SKM-1 (cell line): ENCODE measurements around the gene SUPT3H.
"Not testable (repeated sequence)": the region's sequence is repeated elsewhere in the genome, so short reads cannot be mapped to it uniquely, and the experiment has no call there.

Experiments
- DNase-seq: peaks from one replicate; lab custom pipeline; 2025; ENCODE audit not compliant: unreplicated experiment; lab: John Stamatoyannopoulos, UW

The SUPT3H gene

GRCh38 chr6:45073771-45074170 lies 304.0 kb downstream of the SUPT3H start:
- DNase-seq = no peak

DNA sequence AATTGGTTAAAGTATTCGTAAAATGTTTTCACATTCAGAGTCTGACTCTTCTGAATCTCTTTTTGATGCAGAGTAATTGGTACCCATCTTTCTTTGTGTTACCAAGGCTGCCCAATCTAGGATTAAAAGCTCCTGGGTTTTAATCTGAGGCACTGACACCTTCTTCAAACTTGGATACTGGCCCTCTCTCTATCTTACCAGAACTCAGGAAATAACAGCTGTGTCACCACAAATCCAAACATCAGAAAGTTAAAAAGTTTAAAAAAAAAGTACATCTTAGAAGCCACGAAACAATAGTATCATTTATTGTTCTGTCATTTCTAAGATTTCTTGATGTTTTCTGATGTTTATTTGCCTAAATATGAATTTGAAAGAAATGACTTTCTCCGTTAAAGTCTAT lies 305.1 kb downstream of the SUPT3H start:
- DNase-seq = no peak

- no peak for DNase-seq
Measured at GRCh38 chr6:45072016-45072415, 305.7 kb downstream of the SUPT3H start.

- no peak for DNase-seq
Measured at GRCh38 chr6:45069091-45069490, 308.6 kb downstream of the SUPT3H start.

GRCh38 chr6:45067446-45067845 lies 310.3 kb downstream of the SUPT3H start:
- not testable (repeated sequence) for DNase-seq

GRCh38 chr6:45062659-45063058 lies 315.1 kb downstream of the SUPT3H start:
- DNase-seq = not testable (repeated sequence)

DNA sequence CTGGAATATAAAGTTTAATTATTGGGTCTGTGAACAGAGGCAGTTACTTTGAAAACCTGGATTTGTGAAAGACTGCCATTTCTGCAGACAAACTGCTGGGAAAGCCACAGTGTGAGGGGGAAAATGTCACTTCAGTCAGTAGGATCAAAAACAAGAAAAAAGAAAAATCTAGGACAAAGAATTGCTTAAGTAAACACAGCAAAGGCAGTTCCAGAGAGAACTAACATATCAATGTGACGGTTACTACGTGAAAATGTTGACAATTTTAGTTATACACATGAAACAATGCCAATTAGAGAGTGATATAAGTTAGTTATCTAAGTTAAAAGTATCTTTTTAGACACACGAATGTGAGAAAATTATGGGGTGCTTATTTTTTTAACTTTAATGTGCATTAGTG lies 320.0 kb downstream of the SUPT3H start:
- DNase-seq = no peak

DNA sequence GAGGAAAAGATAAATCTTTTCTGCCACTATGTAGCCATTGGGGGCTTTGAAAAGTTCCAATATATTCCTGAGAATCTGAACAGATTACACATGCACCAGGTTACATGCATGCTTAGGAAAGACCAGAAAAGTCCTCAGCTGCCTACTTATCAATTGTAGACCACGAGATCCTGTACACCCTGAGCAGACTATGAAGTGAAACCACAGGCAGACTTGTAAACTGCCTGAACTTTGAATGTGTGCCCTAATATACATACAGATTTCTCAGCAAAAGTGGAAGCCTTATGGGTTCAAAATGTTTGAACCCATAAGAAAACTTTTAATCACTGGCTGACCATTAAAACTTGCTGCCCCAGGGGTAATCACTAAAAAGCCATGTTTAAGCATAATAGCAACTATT lies 323.1 kb downstream of the SUPT3H start:
- no peak for DNase-seq

- no peak for DNase-seq
Measured at GRCh38 chr6:45052325-45052724, 325.4 kb downstream of the SUPT3H start.

- peak; percentile 88 for DNase-seq
Measured at GRCh38 chr6:45049188-45049843, 328.4 kb downstream of the SUPT3H start.

DNA sequence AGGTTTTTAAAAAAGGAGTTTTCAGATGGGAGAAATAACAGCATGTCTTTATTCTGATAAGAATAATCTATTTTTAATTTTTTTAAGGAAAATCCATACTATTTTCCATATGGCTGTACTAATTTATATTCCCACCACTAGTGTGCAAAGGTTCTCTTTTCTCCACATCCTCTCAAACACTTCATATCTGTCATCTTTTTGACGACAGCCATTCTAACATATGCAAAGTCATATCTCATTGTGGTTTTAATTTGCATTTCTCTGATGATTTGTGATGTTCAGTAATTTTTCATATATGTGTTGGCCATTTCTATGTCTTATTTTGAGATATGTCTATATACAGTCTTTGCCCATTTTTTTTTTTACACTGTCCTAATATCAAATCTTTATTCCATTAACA lies 330.2 kb downstream of the SUPT3H start:
- no peak for DNase-seq

- no peak for DNase-seq
Measured at GRCh38 chr6:45045253-45045601, 332.5 kb downstream of the SUPT3H start.

- DNase-seq = no peak
Measured at GRCh38 chr6:45044510-45045252, 333.1 kb downstream of the SUPT3H start.

DNA sequence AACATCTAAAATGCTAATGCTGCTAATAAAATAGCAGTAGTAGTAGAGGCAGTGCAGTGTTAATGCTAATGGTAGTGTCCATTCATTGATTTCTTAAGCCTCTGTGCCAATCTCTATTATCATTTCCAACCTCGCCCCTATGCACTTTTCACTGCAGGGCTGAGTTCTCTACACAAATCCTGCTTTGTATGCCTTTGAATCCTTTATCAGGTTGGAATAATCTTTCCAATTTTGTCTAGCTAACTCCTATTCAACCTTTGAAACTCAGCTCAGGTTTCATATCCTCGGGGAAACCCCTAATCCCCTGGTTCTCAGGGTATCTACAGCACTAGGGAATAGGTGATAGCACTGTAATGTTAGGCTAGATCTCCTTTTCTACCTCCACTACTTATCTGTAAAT lies 333.6 kb downstream of the SUPT3H start:
- no peak for DNase-seq

DNA sequence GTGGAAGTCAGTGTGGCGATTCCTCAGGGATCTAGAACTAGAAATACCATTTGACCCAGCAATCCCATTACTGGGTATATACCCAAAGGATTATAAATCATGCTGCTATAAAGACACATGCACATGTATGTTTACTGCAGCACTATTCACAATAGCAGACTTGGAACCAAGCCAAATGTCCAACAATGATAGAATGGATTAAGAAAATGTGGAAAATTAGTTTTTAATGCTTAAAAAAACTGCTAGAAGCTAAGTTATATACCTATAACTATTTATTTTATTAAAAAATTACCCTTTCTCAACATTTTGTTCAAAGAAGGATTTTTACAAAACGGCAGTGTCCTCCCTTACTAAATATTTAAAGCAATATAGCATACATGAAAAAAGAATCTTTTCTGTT lies 335.1 kb downstream of the SUPT3H start:
- not testable (repeated sequence) for DNase-seq

DNA sequence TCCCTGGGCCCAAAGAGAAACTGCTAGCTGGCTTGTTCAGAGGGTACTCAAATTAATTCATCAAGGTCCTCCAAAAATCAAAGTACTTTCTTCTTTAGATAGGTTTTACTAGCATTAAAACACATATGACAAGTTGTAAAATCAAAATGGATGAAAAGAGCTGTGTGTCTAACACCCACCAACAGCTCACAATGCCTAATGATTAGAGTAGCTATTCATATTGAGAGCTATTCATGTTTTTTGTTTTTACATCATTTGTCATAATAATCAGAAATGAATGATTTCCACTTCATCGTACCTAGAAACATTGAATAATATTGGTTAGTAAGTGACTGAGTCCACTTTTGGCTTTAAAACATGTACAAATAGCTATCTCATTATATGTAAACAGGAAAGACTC lies 339.5 kb downstream of the SUPT3H start:
- DNase-seq = no peak

- no peak for DNase-seq
Measured at GRCh38 chr6:45036103-45036502, 341.6 kb downstream of the SUPT3H start.

DNA sequence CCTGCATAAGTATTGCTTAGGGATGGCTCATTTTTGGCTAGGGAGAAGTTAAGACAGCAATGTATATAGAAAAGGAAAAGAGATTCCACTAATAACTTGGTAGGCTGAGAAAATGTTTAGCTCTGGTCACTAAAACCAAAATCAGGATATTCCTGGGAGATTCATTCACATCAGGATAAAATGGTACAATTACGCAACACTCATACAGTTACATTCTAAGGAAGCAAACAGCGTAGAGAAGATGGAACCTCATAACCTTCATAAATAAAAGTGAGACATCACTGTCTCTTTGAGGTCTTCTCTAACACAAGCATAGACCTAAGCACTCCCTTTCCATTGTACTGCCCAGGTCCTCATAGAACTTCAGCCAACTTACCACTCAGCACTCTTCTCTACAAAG lies 345.3 kb downstream of the SUPT3H start:
- DNase-seq = no peak

GRCh38 chr6:45031601-45032000 lies 346.1 kb downstream of the SUPT3H start:
- DNase-seq = peak; percentile 83

DNA sequence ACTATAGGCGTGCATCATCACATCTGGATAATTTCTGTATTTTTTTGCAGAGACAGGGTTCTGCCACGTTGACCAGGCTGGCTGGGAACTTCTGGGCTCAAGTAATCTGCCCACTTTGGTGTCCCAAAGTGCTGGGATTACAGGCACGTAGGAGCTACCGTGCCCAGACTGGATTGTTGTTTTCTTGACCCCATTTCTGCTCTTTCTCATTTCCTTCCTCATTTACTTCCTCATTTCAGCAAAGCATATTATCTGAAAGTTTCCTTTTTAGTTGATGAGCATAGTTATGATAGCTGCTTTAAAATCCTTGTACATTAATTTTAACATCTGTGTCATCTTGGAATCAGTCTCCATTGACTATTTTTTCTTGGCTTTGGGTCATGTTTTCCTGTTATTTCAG lies 350.6 kb downstream of the SUPT3H start:
- peak; percentile 54 for DNase-seq

DNA sequence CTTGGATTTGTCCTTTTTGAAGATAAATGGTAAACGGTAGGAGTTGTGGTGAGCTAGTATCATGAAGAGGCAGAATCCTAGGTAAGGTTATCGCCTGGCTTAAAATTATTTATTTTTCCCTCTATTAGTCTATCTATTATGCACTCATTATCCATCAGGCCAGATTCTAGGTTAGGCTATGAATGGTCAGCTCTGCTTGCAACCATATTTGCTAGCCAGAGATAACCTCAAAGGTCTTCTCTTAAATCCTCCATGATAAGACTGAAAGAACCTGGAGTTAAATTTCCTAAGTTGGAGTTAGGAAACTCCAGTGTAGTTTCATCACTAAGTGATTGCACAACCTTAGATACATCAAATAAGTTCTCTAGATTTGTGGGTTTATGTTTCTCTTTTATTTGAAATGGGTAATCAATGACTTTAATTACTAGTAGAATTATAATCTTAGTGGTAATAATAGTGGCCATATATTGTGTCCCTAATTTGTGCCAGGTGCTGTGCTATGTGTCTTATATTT lies 351.7 kb downstream of the SUPT3H start:
- no peak for DNase-seq

GRCh38 chr6:45024610-45025009 lies 353.1 kb downstream of the SUPT3H start:
- no peak for DNase-seq

DNA sequence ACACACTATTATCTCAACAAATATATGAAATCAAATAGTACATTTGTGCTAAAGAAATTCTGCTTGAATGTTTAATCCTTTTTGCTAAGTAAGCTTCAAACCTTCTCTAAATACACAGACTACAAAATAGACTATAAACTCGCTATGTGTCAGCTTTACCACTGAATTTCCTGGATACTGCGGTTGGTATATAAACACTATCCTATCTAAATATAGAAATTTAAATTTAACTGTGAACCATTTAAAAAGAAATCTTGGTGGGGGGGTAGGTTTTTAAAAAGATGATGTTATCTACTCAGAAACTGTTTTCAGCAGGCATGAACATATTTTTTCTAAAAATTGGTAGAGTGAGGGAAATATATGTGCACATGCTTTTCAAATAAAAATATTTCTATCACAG lies 356.1 kb downstream of the SUPT3H start:
- no peak for DNase-seq
